SK-N-SH treated with all-trans-retinoic acid at 6 μM for 48 hours (cell line): ENCODE measurements around the gene EIF4E.

Experiments
- ARNTL ChIP-seq: fragments of 450-650 bp; formaldehyde crosslinking; IDR thresholded peaks from 2 replicates; pipeline ENCODE4 v1.5.0; 2020; ENCODE audit warnings: low read depth, mild to moderate bottlenecking, moderate library complexity, borderline replicate concordance
- CSRNP3 ChIP-seq: fragments of 250-450 bp; sonication (Bioruptor Pico); IDR thresholded peaks from 2 replicates; pipeline ENCODE4 v1.5.1; 2021; ENCODE audit warnings: mild to moderate bottlenecking, moderate library complexity
- ISL1 ChIP-seq: fragments of 250-450 bp; sonication (Bioruptor Pico); IDR thresholded peaks from 2 replicates; pipeline ENCODE4 v2.1.2; 2022; ENCODE audit warnings: mild to moderate bottlenecking, moderate library complexity
- PATZ1 ChIP-seq: fragments of 250-450 bp; sonication (Bioruptor Pico); IDR thresholded peaks from 2 replicates; pipeline ENCODE4 v1.8.0; 2020; ENCODE audit warnings: mild to moderate bottlenecking, moderate library complexity, borderline replicate concordance
- PPARA ChIP-seq: fragments of 250-450 bp; sonication (Bioruptor Pico); IDR thresholded peaks from 2 replicates; pipeline ENCODE4 v1.5.0; 2020; ENCODE audit warnings: mild to moderate bottlenecking, borderline replicate concordance
- TCF4 ChIP-seq: fragments of 250-450 bp; sonication (Bioruptor Pico); IDR thresholded peaks from 2 replicates; pipeline ENCODE4 v1.8.0; 2021; ENCODE audit warnings: mild to moderate bottlenecking, moderate library complexity, borderline replicate concordance
- TOX ChIP-seq: fragments of 250-450 bp; sonication (Bioruptor Pico); IDR thresholded peaks from 2 replicates; pipeline ENCODE4 v1.8.0; 2021; ENCODE audit warnings: mild to moderate bottlenecking, moderate library complexity, borderline replicate concordance
- ZFP3 ChIP-seq: fragments of 250-450 bp; sonication (Bioruptor Pico); IDR thresholded peaks from 2 replicates; pipeline ENCODE4 v1.5.0; 2020; ENCODE audit warnings: mild to moderate bottlenecking, moderate library complexity
- ZFP30 ChIP-seq: fragments of 450-650 bp; formaldehyde crosslinking; IDR thresholded peaks from 2 replicates; pipeline ENCODE4 v1.5.0; 2022; ENCODE audit warnings: mild to moderate bottlenecking, moderate library complexity
- ZNF70 ChIP-seq: fragments of 450-650 bp; formaldehyde crosslinking; IDR thresholded peaks from 2 replicates; pipeline ENCODE4 v1.5.0; 2020; ENCODE audit warnings: mild to moderate bottlenecking, moderate library complexity
- ZNF8 ChIP-seq: fragments of 450-650 bp; formaldehyde crosslinking; IDR thresholded peaks from 2 replicates; pipeline ENCODE4 v1.5.0; 2020; ENCODE audit warnings: mild to moderate bottlenecking, moderate library complexity
- TF ChIP-seq, protein P1 (sequence below): fragments of 250-450 bp; sonication (Bioruptor Pico); IDR thresholded peaks from 2 replicates; pipeline ENCODE4 v1.5.1; 2020; ENCODE audit warnings: low read depth, mild to moderate bottlenecking, moderate library complexity

DNA sequence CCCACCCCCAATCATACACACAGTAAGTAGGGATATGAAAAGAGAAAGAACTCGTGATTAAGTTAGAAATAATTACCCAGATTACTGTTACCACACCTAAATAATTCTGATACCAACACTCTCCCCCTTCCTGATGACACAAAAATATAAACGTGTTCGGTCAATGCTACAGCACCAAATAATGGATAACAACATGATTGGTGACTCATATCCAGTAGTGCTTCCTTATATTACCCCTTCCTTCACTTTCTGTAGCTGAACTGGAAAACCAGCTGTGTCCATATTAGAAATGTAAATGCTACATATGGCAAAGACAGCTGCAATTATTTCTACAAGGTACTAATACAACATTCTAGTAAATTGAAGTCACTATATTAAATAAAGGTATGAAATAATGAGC is 20.8 kb downstream of the EIF4E start:
- TF ChIP-seq ZFP30 (CRISPR knock-in tag) (no peak), ARNTL (CRISPR knock-in tag) (no peak), PPARA (CRISPR knock-in tag) (no peak), ZFP3 (CRISPR knock-in tag) (no peak), PATZ1 (no peak), TCF4 (CRISPR knock-in tag) (no peak), TOX (no peak), ZNF8 (CRISPR knock-in tag) (no peak), ZNF70 (no peak), ISL1 (CRISPR knock-in tag) (no peak), CSRNP3 (no peak)
- TF ChIP-seq, protein P1, sequence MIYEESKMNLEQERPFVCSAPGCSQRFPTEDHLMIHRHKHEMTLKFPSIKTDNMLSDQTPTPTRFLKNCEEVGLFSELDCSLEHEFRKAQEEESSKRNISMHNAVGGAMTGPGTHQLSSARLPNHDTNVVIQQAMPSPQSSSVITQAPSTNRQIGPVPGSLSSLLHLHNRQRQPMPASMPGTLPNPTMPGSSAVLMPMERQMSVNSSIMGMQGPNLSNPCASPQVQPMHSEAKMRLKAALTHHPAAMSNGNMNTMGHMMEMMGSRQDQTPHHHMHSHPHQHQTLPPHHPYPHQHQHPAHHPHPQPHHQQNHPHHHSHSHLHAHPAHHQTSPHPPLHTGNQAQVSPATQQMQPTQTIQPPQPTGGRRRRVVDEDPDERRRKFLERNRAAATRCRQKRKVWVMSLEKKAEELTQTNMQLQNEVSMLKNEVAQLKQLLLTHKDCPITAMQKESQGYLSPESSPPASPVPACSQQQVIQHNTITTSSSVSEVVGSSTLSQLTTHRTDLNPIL (CRISPR knock-in tag): no peak
